IMR-90 (cell line): ENCODE results near the gene SMG1. TPM values are rescaled to one million over a fixed set of nuclear protein-coding genes. Genes with fewer than 3 reads are reported as not detected.

Experiments
- ATAC-seq: fragments of 200-7000 bp; cut with Tn5 transposase; 2 replicates; pipeline ENCODE4 v1.9.1; 2020; ENCODE audit warnings: low read depth, mild to moderate bottlenecking, moderate library complexity
- BruUV-seq: library from RNA; stranded (reverse); fragments of 400-500 nt; replicated peaks from 2 replicates; lab custom pipeline; 2021; lab: Mats Ljungman, UMichigan
- CTCF ChIA-PET: fragments of 300-600 bp; formaldehyde crosslinking; extraction: SDS; loops from one replicate; lab custom pipeline; 2021; ENCODE audit warnings: antibody characterized with exemption; lab: Yijun Ruan, JAX
- POLR2A ChIA-PET: fragments of 300-600 bp; sonication (Branson Sonifier 250); formaldehyde crosslinking; loops from one replicate; lab custom pipeline; 2022; ENCODE audit warnings: antibody characterized with exemption; ENCODE audit not compliant: unreplicated experiment; lab: Charles Lee
- DNase-seq: peaks from one replicate; pipeline ENCODE4 v3.0.0; 2013
- H2AFZ ChIP-seq: replicated peaks from 2 replicates; pipeline ENCODE3; 2013; ENCODE audit warnings: low read length, mild to moderate bottlenecking; ENCODE audit not compliant: poor library complexity
- H2AK5ac ChIP-seq: 2 replicates; pipeline ENCODE4 v1.6.1; 2013; ENCODE audit warnings: low read depth, low read length, inconsistent platforms
- H2AK9ac ChIP-seq: replicated peaks from 2 replicates; pipeline ENCODE3; 2013; ENCODE audit warnings: mild to moderate bottlenecking, low read depth, low read length, moderate library complexity; ENCODE audit not compliant: poor library complexity
- H2BK120ac ChIP-seq: 2 replicates; pipeline ENCODE4 v1.6.1; 2013; ENCODE audit warnings: low read depth, low read length, inconsistent platforms
- H2BK15ac ChIP-seq: 3 replicates; pipeline ENCODE4 v1.6.1; 2013; ENCODE audit warnings: low read depth, low read length, inconsistent platforms
- H2BK20ac ChIP-seq: 2 replicates; pipeline ENCODE4 v1.6.1; 2013; ENCODE audit warnings: low read depth, mild to moderate bottlenecking, inconsistent platforms, low read length, moderate library complexity
- H2BK5ac ChIP-seq: 2 replicates; pipeline ENCODE4 v1.6.1; 2013; ENCODE audit warnings: mild to moderate bottlenecking, low read depth, low read length, inconsistent platforms; ENCODE audit not compliant: poor library complexity, severe bottlenecking
- H3K14ac ChIP-seq: replicated peaks from 2 replicates; pipeline ENCODE4 v1.6.1; 2013; ENCODE audit warnings: low read depth, low read length, inconsistent platforms
- H3K18ac ChIP-seq: 2 replicates; pipeline ENCODE4 v1.6.1; 2013; ENCODE audit warnings: low read depth, low read length, control low read depth
- H3K23ac ChIP-seq: 2 replicates; pipeline ENCODE4 v1.6.1; 2013; ENCODE audit warnings: low read depth, low read length, inconsistent platforms
- H3K27ac ChIP-seq: 2 replicates; pipeline ENCODE4 v1.5.1; 2013; ENCODE audit warnings: mild to moderate bottlenecking, control low read depth, low read length; ENCODE audit not compliant: insufficient read depth
- H3K27me3 ChIP-seq: 2 replicates; pipeline ENCODE4 v1.6.1; 2013; ENCODE audit warnings: low read length; ENCODE audit not compliant: control insufficient read depth, insufficient read depth
- H3K36me3 ChIP-seq: 2 replicates; pipeline ENCODE4 v1.6.1; 2013; ENCODE audit warnings: low read length, mixed read lengths; ENCODE audit not compliant: control insufficient read depth, insufficient read depth
- H3K4ac ChIP-seq: 2 replicates; pipeline ENCODE4 v1.6.1; 2013; ENCODE audit warnings: low read depth, low read length, inconsistent platforms
- H3K4me1 ChIP-seq: 2 replicates; pipeline ENCODE4 v1.6.1; 2013; ENCODE audit warnings: low read length, mixed read lengths; ENCODE audit not compliant: control insufficient read depth, insufficient read depth
- H3K4me2 ChIP-seq: 2 replicates; pipeline ENCODE4 v1.6.1; 2013; ENCODE audit warnings: low read depth, mild to moderate bottlenecking, control low read depth, low read length, moderate library complexity
- H3K4me3 ChIP-seq: 2 replicates; pipeline ENCODE4 v1.5.1; 2013; ENCODE audit warnings: low read depth, mild to moderate bottlenecking, control low read depth, low read length, moderate library complexity; ENCODE audit not compliant: insufficient read depth
- H3K56ac ChIP-seq: 2 replicates; pipeline ENCODE4 v1.6.1; 2013; ENCODE audit warnings: low read length, inconsistent platforms; ENCODE audit not compliant: insufficient read depth; ENCODE audit errors: extremely low read depth
- H3K79me1 ChIP-seq, 2 experiments: 2 replicates each; pipeline ENCODE4 v1.6.1; 2013; ENCODE audit warnings: low read length in 2 of 2, inconsistent platforms in 1 of 2, low read depth in 1 of 2
- H3K9ac ChIP-seq: 2 replicates; pipeline ENCODE4 v1.6.1; 2013; ENCODE audit warnings: low read depth, low read length, control low read depth
- H3K9me1 ChIP-seq: 2 replicates; pipeline ENCODE4 v1.6.1; 2013; ENCODE audit warnings: low read length, inconsistent platforms; ENCODE audit not compliant: insufficient read depth
- H3K9me3 ChIP-seq: 2 replicates; pipeline ENCODE4 v1.6.1; 2013; ENCODE audit warnings: low read length; ENCODE audit not compliant: control insufficient read depth, insufficient read depth
- H4K20me1 ChIP-seq: 2 replicates; pipeline ENCODE4 v1.6.1; 2013; ENCODE audit warnings: low read length, inconsistent platforms; ENCODE audit not compliant: insufficient read depth
- H4K5ac ChIP-seq: 2 replicates; pipeline ENCODE4 v1.6.1; 2013; ENCODE audit warnings: mild to moderate bottlenecking, low read depth, low read length, control low read depth
- H4K8ac ChIP-seq, 2 experiments: 2 replicates each; pipeline ENCODE4 v1.6.1; 2013; ENCODE audit warnings: low read depth in 2 of 2, low read length in 2 of 2, control low read depth in 1 of 2, inconsistent platforms in 1 of 2
- H4K91ac ChIP-seq: 2 replicates; pipeline ENCODE4 v1.6.1; 2013; ENCODE audit warnings: low read depth, low read length, inconsistent platforms; ENCODE audit not compliant: insufficient read depth
- BHLHE40 ChIP-seq: fragments of 150-350 bp; IDR thresholded peaks from 2 replicates; pipeline ENCODE4 v1.6.1; 2016; ENCODE audit warnings: mild to moderate bottlenecking, low read depth, low read length
- CEBPB ChIP-seq: IDR thresholded peaks from 2 replicates; pipeline ENCODE4 v1.6.1; 2012; ENCODE audit warnings: low read depth, low read length, improper control_type of control experiment
- CHD1 ChIP-seq: IDR thresholded peaks from 2 replicates; pipeline ENCODE4 v1.6.1; 2012; ENCODE audit warnings: low read depth, low read length, improper control_type of control experiment
- FOS ChIP-seq: fragments of 150-350 bp; IDR thresholded peaks from 2 replicates; pipeline ENCODE4 v1.6.1; 2016; ENCODE audit warnings: low read depth, low read length
- NFE2L2 ChIP-seq: fragments of 150-350 bp; IDR thresholded peaks from 2 replicates; pipeline ENCODE4 v1.6.1; 2016; ENCODE audit warnings: low read depth, mild to moderate bottlenecking, low read length
- POLR2A ChIP-seq: IDR thresholded peaks from 2 replicates; pipeline ENCODE4 v1.6.1; 2012; ENCODE audit warnings: mild to moderate bottlenecking, low read depth, low read length
- RCOR1 ChIP-seq: IDR thresholded peaks from 2 replicates; pipeline ENCODE4 v1.6.1; 2012; ENCODE audit warnings: mild to moderate bottlenecking, low read length, improper control_type of control experiment; ENCODE audit not compliant: insufficient replicate concordance
- RFX5 ChIP-seq: IDR thresholded peaks from 2 replicates; pipeline ENCODE4 v1.8.0; 2012; ENCODE audit warnings: low read depth, mild to moderate bottlenecking, low read length, moderate library complexity
- WGBS, 2 experiments: methylation state at CpG; one replicate each; pipeline versions ENCODE4 v1.1.5 to v1.1.7; 2013; ENCODE audit warnings: missing lambda C conversion rate in 2 of 2; ENCODE audit not compliant: insufficient read length in 1 of 2; ENCODE audit errors: extremely low coverage in 2 of 2; 5-methylcytosine and 5-hydroxymethylcytosine counted together
- dilution Hi-C: fragments of 300-500 bp; cut with HindIII; formaldehyde crosslinking; loops from one replicate; pipeline ENCODE4 v1.14.3; 2018; ENCODE audit warnings: low sequenced_read_pairs; ENCODE audit not compliant: unreplicated experiment
- in situ Hi-C: fragments of 300-500 bp; cut with MboI; formaldehyde crosslinking; loops from 3 replicates; pipeline ENCODE4 v1.14.3; 2019; ENCODE audit warnings: low sequenced_read_pairs, inconsistent platforms, mixed read lengths
- intact Hi-C: fragments of 100-400 bp; cut with micrococcal nuclease; formaldehyde crosslinking; loops from 2 replicates; pipeline ENCODE4 v1.10.0; 2022
- polyA plus RNA-seq, 3 experiments: library from polyadenylated mRNA; depleted of rRNA; stranded (reverse); fragments of >200 nt; gene quantifications; 2 replicates each; pipeline ENCODE4 v1.2.3, GENCODE V29; 2012; ENCODE audit warnings: low replicate concordance in 1 of 3
- total RNA-seq: library from RNA; depleted of rRNA; stranded (reverse); fragments of >200 nt; gene quantifications from 2 replicates; pipeline ENCODE4 v1.2.3, GENCODE V29; 2012
- TF ChIP-seq, protein P1 (sequence below): fragments of 150-350 bp; IDR thresholded peaks from 2 replicates; pipeline ENCODE4 v1.6.1; 2017; ENCODE audit warnings: mild to moderate bottlenecking, antibody characterized with exemption, low read length, low read depth

The SMG1 gene
- total and polyA plus RNA-seq, 2 of the 4 experiments (the other 2 are of a cell fraction) = 13.4 to 53.8 TPM

DNA sequence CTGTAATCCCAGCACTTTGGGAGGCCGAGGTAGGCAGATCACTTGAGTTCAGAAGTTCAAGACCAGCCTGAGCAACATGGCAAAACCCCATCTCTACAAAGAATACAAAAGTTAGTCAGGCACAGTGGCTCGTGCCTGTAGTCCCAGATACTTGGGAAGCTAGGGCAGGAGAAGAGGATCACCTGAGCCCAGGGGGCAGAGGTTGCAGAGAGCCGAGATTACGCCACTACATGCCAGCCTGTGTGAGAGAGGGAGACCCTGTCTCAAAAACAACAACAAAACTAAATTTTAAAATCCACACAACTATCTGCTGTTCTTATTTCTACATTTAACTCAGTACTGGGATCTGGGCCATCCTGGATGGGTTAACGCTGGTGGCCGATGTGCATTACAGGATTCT lies 83.6 kb downstream of the SMG1 start:
- no peak overlapping the region for H4K5ac ChIP-seq
- ATAC-seq (no peak), DNase-seq (no peak)
- in situ Hi-C loops (no loop called here), intact Hi-C loops (no loop called here), dilution Hi-C loops (no loop called here)
- H3K18ac ChIP-seq = no peak overlapping the region
- CTCF ChIA-PET = interaction anchor here (0.5 kb wide), 1 partner anchor 92 kb away, joined by 3 read pairs; no protein-coding TSS in a partner anchor
- no peak overlapping the region for H2BK20ac ChIP-seq
- no peak overlapping the region for H3K27ac ChIP-seq
- TF ChIP-seq, protein P1, sequence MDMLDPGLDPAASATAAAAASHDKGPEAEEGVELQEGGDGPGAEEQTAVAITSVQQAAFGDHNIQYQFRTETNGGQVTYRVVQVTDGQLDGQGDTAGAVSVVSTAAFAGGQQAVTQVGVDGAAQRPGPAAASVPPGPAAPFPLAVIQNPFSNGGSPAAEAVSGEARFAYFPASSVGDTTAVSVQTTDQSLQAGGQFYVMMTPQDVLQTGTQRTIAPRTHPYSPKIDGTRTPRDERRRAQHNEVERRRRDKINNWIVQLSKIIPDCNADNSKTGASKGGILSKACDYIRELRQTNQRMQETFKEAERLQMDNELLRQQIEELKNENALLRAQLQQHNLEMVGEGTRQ = no peak
- TF ChIP-seq FOS (no peak), CEBPB (no peak), RFX5 (no peak), POLR2A (no peak), BHLHE40 (no peak), CHD1 (no peak), NFE2L2 (no peak), RCOR1 (no peak)
- no peak overlapping the region for H3K4ac ChIP-seq
- no peak overlapping the region for H4K91ac ChIP-seq
- no peak overlapping the region for H2BK5ac ChIP-seq
- no CpG with 5 or more reads among the region's 6 CpGs for WGBS, 2 experiments
- no peak overlapping the region for H2AK9ac ChIP-seq
- H4K20me1 ChIP-seq = no peaks in the 10 kb centered on the region
- H3K36me3 ChIP-seq = peaks cover 45% of the 10 kb centered on the region
- BruUV-seq = no TSS peak
- H3K9me3 ChIP-seq = no peaks in the 10 kb centered on the region
- H3K9ac ChIP-seq = no peak overlapping the region
- no peak overlapping the region for H4K8ac ChIP-seq
- H2BK15ac ChIP-seq = no peak overlapping the region
- H3K9me1 ChIP-seq = no peaks in the 10 kb centered on the region
- H2AK5ac ChIP-seq = no peak overlapping the region
- no peaks in the 10 kb centered on the region for H3K27me3 ChIP-seq
- H3K56ac ChIP-seq = no peak overlapping the region
- H3K4me1 ChIP-seq = no peaks in the 10 kb centered on the region
- H3K79me1 ChIP-seq = peaks cover 16 to 17% of the 10 kb centered on the region in 2 experiments; a peak in 3 of 4 replicates
- no peak overlapping the region for H3K23ac ChIP-seq
- no peak overlapping the region for H3K4me3 ChIP-seq
- no peak overlapping the region for H3K4me2 ChIP-seq
- no peak overlapping the region for H3K14ac ChIP-seq
- POLR2A ChIA-PET = no interaction called here
- no peak overlapping the region for H2AFZ ChIP-seq
- no peak overlapping the region for H2BK120ac ChIP-seq
